H9 (cell line): ENCODE measurements around the gene RAB6B. TPM values are rescaled to one million over a fixed set of nuclear protein-coding genes. Genes with fewer than 3 reads are reported as not detected.

ENCODE experiments used
- DNase-seq: peaks from one replicate; pipeline ENCODE4 v3.0.0-alpha.2; 2017
- H2AFZ ChIP-seq: one replicate; pipeline ENCODE4 v1.6.1; 2013; ENCODE audit warnings: mild to moderate bottlenecking, low read length, control low read depth, moderate library complexity
- H2AK5ac ChIP-seq: 2 replicates; pipeline ENCODE4 v1.6.1; 2013; ENCODE audit warnings: low read length, control low read depth, mixed read lengths; ENCODE audit not compliant: insufficient read length
- H2BK120ac ChIP-seq: one replicate; pipeline ENCODE4 v1.6.1; 2013; ENCODE audit warnings: low read depth, mild to moderate bottlenecking, low read length, control low read depth, inconsistent platforms; ENCODE audit not compliant: poor library complexity, severe bottlenecking
- H2BK12ac ChIP-seq: 2 replicates; pipeline ENCODE4 v1.6.1; 2013; ENCODE audit warnings: low read length, control low read depth, mixed read lengths, low read depth; ENCODE audit not compliant: insufficient read length
- H2BK15ac ChIP-seq: 2 replicates; pipeline ENCODE4 v1.6.1; 2013; ENCODE audit warnings: low read depth, low read length, control low read depth
- H2BK20ac ChIP-seq: one replicate; pipeline ENCODE4 v1.6.1; 2013; ENCODE audit warnings: low read depth, mild to moderate bottlenecking, low read length, control low read depth, inconsistent platforms; ENCODE audit not compliant: poor library complexity, severe bottlenecking
- H2BK5ac ChIP-seq: 2 replicates; pipeline ENCODE4 v1.6.1; 2013; ENCODE audit warnings: low read length, control low read depth, mixed read lengths; ENCODE audit not compliant: insufficient read length
- H3K14ac ChIP-seq: 2 replicates; pipeline ENCODE4 v1.6.1; 2013; ENCODE audit warnings: low read length, control low read depth; ENCODE audit not compliant: insufficient read depth
- H3K18ac ChIP-seq: 2 replicates; pipeline ENCODE4 v1.6.1; 2013; ENCODE audit warnings: low read depth, mild to moderate bottlenecking, mixed read lengths, low read length, control low read depth; ENCODE audit not compliant: insufficient read length
- H3K23ac ChIP-seq: 2 replicates; pipeline ENCODE4 v1.6.1; 2013; ENCODE audit warnings: low read length, control low read depth, mixed read lengths, low read depth; ENCODE audit not compliant: insufficient read length
- H3K23me2 ChIP-seq: 2 replicates; pipeline ENCODE4 v1.6.1; 2013; ENCODE audit warnings: low read depth, mild to moderate bottlenecking, mixed read lengths, low read length, control low read depth; ENCODE audit not compliant: insufficient read length, poor library complexity, severe bottlenecking
- H3K27ac ChIP-seq: 2 replicates; pipeline ENCODE4 v1.5.1; 2013; ENCODE audit warnings: low read length, control low read depth, mixed read lengths, low read depth; ENCODE audit not compliant: insufficient read length
- H3K27me3 ChIP-seq: 2 replicates; pipeline ENCODE4 v1.6.1; 2013; ENCODE audit warnings: low read length, control low read depth, inconsistent platforms; ENCODE audit not compliant: insufficient read depth
- H3K4ac ChIP-seq: 2 replicates; pipeline ENCODE4 v1.6.1; 2013; ENCODE audit warnings: low read depth, mild to moderate bottlenecking, control low read depth, inconsistent platforms, low read length, moderate library complexity
- H3K4me1 ChIP-seq: 2 replicates; pipeline ENCODE4 v1.6.1; 2013; ENCODE audit warnings: low read length, control low read depth, inconsistent platforms; ENCODE audit not compliant: insufficient read depth
- H3K4me2 ChIP-seq: 2 replicates; pipeline ENCODE4 v1.6.1; 2013; ENCODE audit warnings: low read length, control low read depth, mixed read lengths; ENCODE audit not compliant: insufficient read length, insufficient read depth
- H3K56ac ChIP-seq: 2 replicates; pipeline ENCODE4 v1.6.1; 2013; ENCODE audit warnings: low read depth, mild to moderate bottlenecking, mixed read lengths, low read length, control low read depth; ENCODE audit not compliant: insufficient read length
- H3K79me1 ChIP-seq: 2 replicates; pipeline ENCODE4 v1.6.1; 2013; ENCODE audit warnings: low read depth, mild to moderate bottlenecking, moderate library complexity, low read length, control low read depth, inconsistent platforms; ENCODE audit not compliant: insufficient read depth, poor library complexity, severe bottlenecking
- H3K79me2 ChIP-seq: 2 replicates; pipeline ENCODE4 v1.6.1; 2013; ENCODE audit warnings: low read length, control low read depth, inconsistent platforms; ENCODE audit not compliant: insufficient read depth
- H3K9ac ChIP-seq: 2 replicates; pipeline ENCODE4 v1.6.1; 2013; ENCODE audit warnings: low read length, control low read depth, mixed read lengths; ENCODE audit not compliant: insufficient read length; ENCODE audit errors: extremely low read depth
- H3K9me3 ChIP-seq: one replicate; pipeline ENCODE4 v1.6.1; 2013; ENCODE audit warnings: low read depth, low read length, inconsistent platforms; ENCODE audit not compliant: control insufficient read depth
- H3T11ph ChIP-seq: one replicate; pipeline ENCODE4 v1.6.1; 2013; ENCODE audit warnings: mild to moderate bottlenecking, low read length, control low read depth, inconsistent platforms
- H4K20me1 ChIP-seq: one replicate; pipeline ENCODE4 v1.6.1; 2013; ENCODE audit not compliant: control insufficient read depth, insufficient read length, insufficient read depth
- H4K5ac ChIP-seq: 2 replicates; pipeline ENCODE4 v1.6.1; 2013; ENCODE audit warnings: low read depth, mild to moderate bottlenecking, mixed read lengths, low read length, control low read depth; ENCODE audit not compliant: insufficient read length
- H4K8ac ChIP-seq: replicated peaks from 2 replicates; pipeline ENCODE4 v1.6.1; 2013; ENCODE audit warnings: low read length, control low read depth, mixed read lengths, low read depth; ENCODE audit not compliant: insufficient read length
- H4K91ac ChIP-seq: 2 replicates; pipeline ENCODE4 v1.6.1; 2013; ENCODE audit warnings: low read depth, mild to moderate bottlenecking, moderate library complexity, mixed read lengths, low read length, control low read depth; ENCODE audit not compliant: insufficient read length
- H3K27ac Mint-ChIP-seq, 3 experiments: 2 replicates in 2 of 3; 3 replicates in 1 of 3; pipeline ENCODE4 v1.8.0; 2020 to 2021; ENCODE audit warnings: mixed read lengths in 3 of 3, mild to moderate bottlenecking in 1 of 3, moderate library complexity in 1 of 3
- H3K27me3 Mint-ChIP-seq: 2 replicates; pipeline ENCODE4 v1.8.0; 2021; ENCODE audit warnings: low read depth, mild to moderate bottlenecking, moderate library complexity, mixed read lengths
- H3K36me3 Mint-ChIP-seq, 3 experiments: 2 replicates in 2 of 3; 3 replicates in 1 of 3; pipeline ENCODE4 v1.8.0; 2020 to 2021; ENCODE audit warnings: low read depth in 3 of 3, mixed read lengths in 3 of 3; ENCODE audit not compliant: insufficient read depth in 1 of 3
- H3K4me1 Mint-ChIP-seq, 2 experiments: 2 replicates each; pipeline ENCODE4 v1.8.0; 2020; ENCODE audit warnings: mixed read lengths in 2 of 2
- H3K4me3 Mint-ChIP-seq, 2 experiments: 2 replicates in 1 of 2; 3 replicates in 1 of 2; pipeline ENCODE4 v1.8.0; 2020 to 2021; ENCODE audit warnings: mild to moderate bottlenecking in 2 of 2, mixed read lengths in 2 of 2, moderate library complexity in 1 of 2
- H3K9me3 Mint-ChIP-seq, 2 experiments: 2 replicates in 1 of 2; 3 replicates in 1 of 2; pipeline ENCODE4 v1.8.0; 2020; ENCODE audit warnings: mild to moderate bottlenecking in 2 of 2, mixed read lengths in 2 of 2, moderate library complexity in 1 of 2
- WGBS: extraction: QIAGEN DNeasy Blood & Tissue Kit; methylation state at CpG from one replicate; pipeline ENCODE4 v1.1.7; 2013; ENCODE audit warnings: missing lambda C conversion rate, low lambda C conversion rate, mixed read lengths; ENCODE audit not compliant: insufficient read length; ENCODE audit errors: extremely low coverage; 5-methylcytosine and 5-hydroxymethylcytosine counted together
- total RNA-seq: library from RNA; stranded (reverse); gene quantifications from 2 replicates; pipeline ENCODE4 v1.2.1, GENCODE V29; 2021
- TF ChIP-seq, protein P1 (sequence below): fragments of 200-600 bp; sonication (generic); conservative IDR thresholded peaks from 3 replicates; pipeline ENCODE4 v1.8.0; 2021; ENCODE audit warnings: antibody characterized with exemption, mild to moderate bottlenecking

The RAB6B gene
- total RNA-seq, 1 experiment from 2014 or later: 12.3 TPM

DNA sequence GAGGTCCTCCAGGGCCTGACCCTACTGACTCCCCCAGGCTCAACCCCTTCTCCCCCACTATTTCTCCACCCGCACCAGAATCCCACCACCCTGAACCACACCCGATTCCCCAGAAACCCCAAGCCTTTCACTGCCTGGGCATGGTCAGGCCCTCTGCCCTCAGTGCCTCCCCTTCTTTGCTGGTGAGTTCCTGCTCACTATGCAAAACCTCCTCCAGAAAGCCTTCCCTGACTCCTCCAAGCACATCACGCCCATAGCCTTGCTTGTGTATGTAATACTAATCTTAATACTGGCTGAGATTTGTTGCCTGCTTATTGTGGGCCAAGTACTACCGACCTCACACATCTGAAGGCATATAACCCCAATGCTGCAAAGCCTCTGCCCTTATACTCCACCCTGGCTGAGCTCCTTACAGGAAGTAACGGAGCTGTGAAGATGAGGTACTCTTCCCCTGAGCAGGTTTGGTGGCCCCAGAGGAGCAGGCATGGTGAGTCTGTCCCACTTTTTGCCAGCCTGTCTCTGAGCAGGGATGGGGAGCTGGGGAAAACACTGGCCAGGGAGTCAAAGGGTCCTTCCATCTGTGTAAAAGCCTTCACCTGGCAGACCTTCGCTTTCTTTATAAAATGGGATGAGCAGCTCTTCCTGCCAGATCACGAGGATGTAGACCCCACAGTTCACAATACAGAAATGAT, 9.5 kb downstream of the RAB6B start:
- peaks cover 0 to 6% (median 3%) of the 10 kb centered on the region in 3 experiments; a peak in 3 of 7 replicates for H3K36me3 Mint-ChIP-seq
- DNase-seq: no peak
- H3K79me1 ChIP-seq: no peaks in the 10 kb centered on the region
- TF ChIP-seq, protein P1, sequence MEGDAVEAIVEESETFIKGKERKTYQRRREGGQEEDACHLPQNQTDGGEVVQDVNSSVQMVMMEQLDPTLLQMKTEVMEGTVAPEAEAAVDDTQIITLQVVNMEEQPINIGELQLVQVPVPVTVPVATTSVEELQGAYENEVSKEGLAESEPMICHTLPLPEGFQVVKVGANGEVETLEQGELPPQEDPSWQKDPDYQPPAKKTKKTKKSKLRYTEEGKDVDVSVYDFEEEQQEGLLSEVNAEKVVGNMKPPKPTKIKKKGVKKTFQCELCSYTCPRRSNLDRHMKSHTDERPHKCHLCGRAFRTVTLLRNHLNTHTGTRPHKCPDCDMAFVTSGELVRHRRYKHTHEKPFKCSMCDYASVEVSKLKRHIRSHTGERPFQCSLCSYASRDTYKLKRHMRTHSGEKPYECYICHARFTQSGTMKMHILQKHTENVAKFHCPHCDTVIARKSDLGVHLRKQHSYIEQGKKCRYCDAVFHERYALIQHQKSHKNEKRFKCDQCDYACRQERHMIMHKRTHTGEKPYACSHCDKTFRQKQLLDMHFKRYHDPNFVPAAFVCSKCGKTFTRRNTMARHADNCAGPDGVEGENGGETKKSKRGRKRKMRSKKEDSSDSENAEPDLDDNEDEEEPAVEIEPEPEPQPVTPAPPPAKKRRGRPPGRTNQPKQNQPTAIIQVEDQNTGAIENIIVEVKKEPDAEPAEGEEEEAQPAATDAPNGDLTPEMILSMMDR: no peak
- no peak overlapping the region for H3K9ac ChIP-seq
- H2BK120ac ChIP-seq: no peak overlapping the region
- no peak overlapping the region for H3K27ac ChIP-seq
- H3K23ac ChIP-seq: no peak overlapping the region
- no peak overlapping the region for H3K14ac ChIP-seq
- H3K18ac ChIP-seq: no peak overlapping the region
- no peaks in the 10 kb centered on the region for H3K9me3 ChIP-seq
- H2BK15ac ChIP-seq: no peak overlapping the region
- H3K27me3 ChIP-seq: no peaks in the 10 kb centered on the region
- H4K8ac ChIP-seq: no peak overlapping the region
- no peak overlapping the region for H2AK5ac ChIP-seq
- no peak overlapping the region for H3K4ac ChIP-seq
- H4K91ac ChIP-seq: no peak overlapping the region
- H4K20me1 ChIP-seq: no peaks in the 10 kb centered on the region
- H2BK5ac ChIP-seq: no peak overlapping the region
- no peaks in the 10 kb centered on the region for H3K79me2 ChIP-seq
- no peak overlapping the region for H3K56ac ChIP-seq
- no peak overlapping the region for H3T11ph ChIP-seq
- no peak overlapping the region for H3K27ac Mint-ChIP-seq
- no peaks in the 10 kb centered on the region for H3K4me1 ChIP-seq
- H3K4me1 Mint-ChIP-seq: peaks cover 5 to 18% of the 10 kb centered on the region in 2 experiments
- no peak overlapping the region for H4K5ac ChIP-seq
- H3K9me3 Mint-ChIP-seq: peaks cover 0 to 5% of the 10 kb centered on the region in 2 experiments; a peak in 3 of 5 replicates
- H3K27me3 Mint-ChIP-seq: peaks cover 9% of the 10 kb centered on the region
- H3K23me2 ChIP-seq: no peaks in the 10 kb centered on the region
- H3K4me3 Mint-ChIP-seq: no peak overlapping the region
- no CpG with 5 or more reads among the region's 7 CpGs for WGBS
- H3K4me2 ChIP-seq: no peak overlapping the region
- H2AFZ ChIP-seq: no peak overlapping the region
- no peak overlapping the region for H2BK12ac ChIP-seq
- H2BK20ac ChIP-seq: no peak overlapping the region
